Measurements from ENCODE around the gene MESP2.

MESP2 gene

DNA sequence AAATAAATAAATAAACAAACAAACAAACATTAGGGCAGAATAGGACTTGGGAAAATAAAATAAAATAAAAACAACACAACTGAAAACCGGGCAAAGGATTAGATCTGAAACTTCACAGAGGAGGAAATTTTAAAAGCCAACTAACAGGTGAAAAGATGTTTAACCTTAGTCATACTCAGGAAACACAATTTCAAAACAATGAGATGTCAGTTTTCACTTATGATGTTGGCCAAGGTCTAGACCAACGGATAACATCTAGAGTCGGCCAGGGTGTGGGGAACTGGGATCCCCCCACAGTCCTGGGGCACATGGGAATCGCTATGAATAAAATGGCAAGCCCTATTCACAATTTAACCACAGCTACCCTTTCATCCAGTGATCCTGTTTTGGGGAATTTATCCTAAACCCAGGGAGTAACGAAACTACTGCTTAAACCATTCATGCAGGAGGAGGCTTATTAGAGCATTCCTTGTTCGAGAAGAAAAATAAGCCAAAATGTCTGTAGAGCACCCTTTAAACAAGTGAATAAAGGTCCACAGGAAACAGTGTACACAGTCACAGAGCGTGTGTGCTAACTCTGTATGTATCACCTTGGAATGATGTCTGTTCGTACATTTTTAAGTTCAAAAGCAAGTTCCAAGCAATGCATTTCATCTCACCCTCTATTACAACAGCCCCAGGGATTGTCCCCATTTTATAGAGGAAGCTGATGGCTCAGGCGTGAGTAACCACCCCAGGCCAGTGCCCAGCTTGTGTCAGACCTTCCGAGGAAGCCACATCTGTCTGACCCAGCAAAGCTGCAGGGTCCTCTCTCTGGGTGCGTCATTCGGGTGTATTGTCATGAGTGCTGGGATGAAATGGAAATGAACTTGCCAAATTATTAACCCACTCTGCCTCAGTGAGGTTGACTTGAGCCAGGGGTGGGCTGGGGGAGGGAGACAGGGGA is 44.8 kb downstream of the MESP2 start:
- DNase-seq, result no peak

- peak; percentile 6 for DNase-seq
These were observed 45.9 kb downstream of the MESP2 start for GRCh38 chr15:89822026-89822425.

DNA sequence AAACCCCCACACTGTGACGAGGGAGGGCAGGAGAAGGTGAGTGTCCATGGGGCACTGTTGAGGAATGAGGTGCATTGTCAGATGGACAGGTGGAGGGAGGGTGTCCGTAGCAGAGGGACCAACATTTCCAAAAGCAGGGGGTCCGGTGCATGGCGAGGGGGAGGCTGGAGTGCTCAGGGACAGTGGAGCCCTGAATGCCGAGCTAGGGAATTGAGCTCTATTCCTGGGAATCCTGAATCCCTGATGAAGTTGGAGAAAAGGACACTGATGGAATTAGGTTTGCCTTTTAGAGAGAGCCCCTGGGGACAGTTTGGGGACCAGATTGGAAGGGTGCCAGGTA is 46.4 kb downstream of the MESP2 start:
- no peak for DNase-seq

DNA sequence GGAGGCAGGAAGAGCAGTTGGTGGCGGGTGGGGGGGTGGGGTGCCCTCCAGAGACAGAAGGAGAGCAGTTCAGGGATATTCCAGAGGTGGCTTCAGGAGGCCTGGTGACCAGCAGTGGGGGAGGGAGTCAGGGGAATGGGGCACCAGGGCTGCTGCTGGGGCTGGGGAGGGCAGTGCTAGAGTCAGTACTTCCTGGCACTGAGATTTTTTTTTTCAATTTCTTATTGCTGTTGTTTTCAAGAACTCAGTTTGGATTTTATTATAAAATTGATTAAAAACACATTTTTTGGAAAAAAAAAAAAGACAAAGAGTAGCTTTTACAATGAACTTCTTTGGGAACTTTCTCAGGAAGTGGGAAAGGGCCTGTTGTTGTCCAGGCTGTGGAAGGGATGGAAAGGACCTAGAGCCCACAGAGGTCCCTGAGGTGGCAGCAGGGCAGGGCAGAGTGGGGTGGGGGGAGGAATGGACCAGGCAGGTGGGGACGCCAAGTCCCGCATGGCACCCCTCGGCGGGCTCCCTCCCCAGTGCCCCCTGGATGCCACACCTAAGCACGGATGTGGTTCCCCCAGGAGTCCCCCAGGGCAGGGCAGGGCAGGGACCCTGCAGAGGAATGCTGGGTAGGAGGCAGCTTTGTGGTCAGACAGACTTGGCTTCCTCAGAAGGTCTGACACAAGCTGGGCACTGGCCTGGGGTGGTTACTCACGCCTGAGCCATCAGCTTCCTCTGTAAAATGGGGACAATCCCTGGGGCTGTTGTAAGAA is 47.0 kb downstream of the MESP2 start:
- DNase-seq, result peak; percentile 21

GRCh38 chr15:89823836-89824606 is 47.9 kb downstream of the MESP2 start:
- no peak for DNase-seq

GRCh38 chr15:89824607-89824867 is 48.4 kb downstream of the MESP2 start:
- no peak for DNase-seq

DNA sequence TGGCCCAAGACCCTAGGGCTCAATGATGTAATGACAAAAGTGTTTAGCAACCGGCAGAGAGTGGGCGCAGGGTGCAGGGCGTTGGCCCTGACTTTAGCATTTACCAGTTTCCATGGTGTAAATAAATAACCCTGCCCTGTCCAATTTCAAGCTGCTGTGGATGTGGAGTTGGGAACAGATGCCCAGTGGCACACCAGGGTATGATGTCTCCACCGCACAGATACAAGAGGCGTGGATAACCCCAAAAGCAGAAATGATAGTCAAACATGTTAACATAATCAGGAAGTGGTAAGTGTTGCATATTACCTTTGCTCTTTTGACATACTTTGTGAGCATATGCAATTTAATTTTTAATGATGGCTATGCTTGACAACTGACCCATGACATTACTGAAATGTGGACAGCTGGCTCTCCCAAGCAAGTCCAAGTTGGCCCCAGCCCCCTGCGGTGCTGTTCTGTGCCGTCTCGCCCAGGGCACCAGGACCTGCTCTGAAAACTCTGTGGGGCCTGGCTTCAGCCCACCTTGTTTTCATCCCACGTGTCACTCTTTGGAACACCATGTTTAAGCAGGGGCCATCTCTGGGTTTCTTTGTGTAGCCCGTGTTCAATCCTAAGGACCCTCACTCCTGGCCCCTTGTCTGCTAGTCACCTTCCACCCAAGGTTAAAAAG is 49.3 kb downstream of the MESP2 start:
- DNase-seq, result peak; percentile 49

DNA sequence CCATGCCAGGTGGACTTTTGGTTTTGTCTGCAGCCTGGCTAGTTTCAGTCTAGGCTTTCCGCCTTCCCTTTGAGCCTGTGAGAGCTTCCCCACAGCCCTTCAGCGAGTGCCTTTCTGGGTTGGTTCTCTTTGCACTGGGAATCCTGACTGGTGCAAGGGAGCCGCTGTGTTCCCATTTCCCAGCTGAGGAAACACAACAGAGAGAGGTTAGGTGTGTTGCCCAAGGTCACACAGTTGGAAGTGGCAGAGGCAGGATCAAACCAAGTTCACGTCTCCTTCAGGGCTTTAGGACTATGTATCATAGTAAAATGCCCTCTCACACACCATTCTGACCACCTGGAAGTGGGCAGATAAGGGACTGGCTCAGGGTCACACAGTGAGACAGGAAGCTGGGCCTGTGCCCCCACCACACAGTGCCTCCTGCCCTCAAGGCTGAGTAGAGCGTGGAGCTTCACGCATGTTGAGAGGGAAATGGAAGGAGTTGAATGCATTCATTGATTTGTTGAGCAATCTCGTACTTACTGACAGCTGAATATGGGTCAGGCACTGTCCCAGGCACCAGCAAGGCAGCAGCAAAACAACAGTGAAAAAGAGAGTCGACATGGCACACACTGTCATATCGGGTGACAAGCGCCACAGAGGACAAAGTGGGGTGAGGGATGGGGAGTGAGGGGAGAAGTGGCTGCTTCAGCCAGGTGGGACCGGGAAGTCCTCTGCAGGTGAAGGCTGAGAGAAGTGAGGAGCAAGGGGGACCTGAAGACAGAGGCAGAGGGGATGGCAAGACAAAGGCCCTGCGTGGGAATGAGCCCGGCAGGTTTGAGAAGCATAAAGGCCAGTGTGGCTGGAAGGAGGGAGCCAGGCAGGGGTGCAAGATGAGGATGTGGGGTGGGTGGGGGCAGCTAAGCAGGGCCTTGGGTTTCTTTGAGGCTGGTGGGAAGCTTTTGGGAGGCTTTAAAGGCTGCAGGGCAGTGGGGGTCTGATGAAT is 50.8 kb downstream of the MESP2 start:
- no peak for DNase-seq

DNA sequence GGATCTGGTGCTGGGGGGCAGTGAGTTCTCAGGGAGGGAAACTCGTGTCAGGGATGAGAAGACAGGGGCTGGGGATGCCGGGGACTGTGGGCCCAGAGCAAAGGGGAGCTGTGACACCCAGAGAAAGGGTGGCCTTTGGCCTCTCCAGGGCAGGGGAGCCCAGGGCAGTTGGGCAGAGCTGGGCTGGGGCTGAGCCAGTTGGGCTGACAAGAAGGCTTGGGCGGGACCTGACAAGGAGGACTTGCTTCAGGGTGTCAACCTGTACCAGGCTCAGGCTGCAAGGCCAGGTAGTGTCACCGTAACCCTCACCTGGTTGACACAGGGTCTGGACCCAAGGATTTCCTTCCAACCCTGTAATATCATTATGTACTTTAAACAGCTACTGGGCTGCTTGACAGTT is 51.7 kb downstream of the MESP2 start:
- no peak for DNase-seq
